SK-N-MC (cell line): Measurements from ENCODE around the gene TAAR6.
"Not testable (repeated sequence)": the region's sequence is repeated elsewhere in the genome, so short reads cannot be mapped to it uniquely, and the experiment has no call there.

Experiments
- DNase-seq: peaks from one replicate; pipeline ENCODE4 v3.0.0-alpha.2; 2011; ENCODE audit warnings: low read depth, low spot score
- H3K27ac ChIP-seq: fragments of 200-600 bp; sonication (generic); 2 replicates; pipeline ENCODE4 v1.5.1; 2016; ENCODE audit warnings: mixed run types
- H3K36me3 ChIP-seq: fragments of 200-600 bp; sonication (generic); 2 replicates; pipeline ENCODE4 v1.6.1; 2017; ENCODE audit warnings: antibody characterized with exemption, low read length, mixed read lengths; ENCODE audit not compliant: insufficient read depth
- H3K4me3 ChIP-seq: fragments of 200-600 bp; sonication (generic); 2 replicates; pipeline ENCODE4 v1.5.1; 2016
- H3K9ac ChIP-seq: fragments of 200-600 bp; sonication (generic); 2 replicates; pipeline ENCODE4 v1.8.0; 2017; ENCODE audit warnings: mixed run types, mixed read lengths; ENCODE audit not compliant: insufficient read length
- H3K9me3 ChIP-seq: fragments of 200-600 bp; sonication (generic); 2 replicates; pipeline ENCODE4 v1.6.1; 2017; ENCODE audit warnings: low read depth, mild to moderate bottlenecking, antibody characterized with exemption, low read length, moderate library complexity, mixed read lengths
- EZH2 ChIP-seq: fragments of 200-600 bp; sonication (generic); IDR thresholded peaks from one replicate; pipeline ENCODE4 v1.6.1; 2017; ENCODE audit warnings: antibody characterized with exemption
- FOXP2 ChIP-seq: optimal IDR thresholded peaks from 2 replicates; pipeline ENCODE3; 2011; ENCODE audit warnings: mild to moderate bottlenecking, moderate library complexity; ENCODE audit not compliant: insufficient read depth; ENCODE audit errors: extremely low read length, control extremely low read depth
- POLR2AphosphoS5 ChIP-seq: IDR thresholded peaks from 2 replicates; pipeline ENCODE4 v1.6.1; 2012; ENCODE audit warnings: mild to moderate bottlenecking, low read depth, low read length, borderline replicate concordance

Gene TAAR6

DNA sequence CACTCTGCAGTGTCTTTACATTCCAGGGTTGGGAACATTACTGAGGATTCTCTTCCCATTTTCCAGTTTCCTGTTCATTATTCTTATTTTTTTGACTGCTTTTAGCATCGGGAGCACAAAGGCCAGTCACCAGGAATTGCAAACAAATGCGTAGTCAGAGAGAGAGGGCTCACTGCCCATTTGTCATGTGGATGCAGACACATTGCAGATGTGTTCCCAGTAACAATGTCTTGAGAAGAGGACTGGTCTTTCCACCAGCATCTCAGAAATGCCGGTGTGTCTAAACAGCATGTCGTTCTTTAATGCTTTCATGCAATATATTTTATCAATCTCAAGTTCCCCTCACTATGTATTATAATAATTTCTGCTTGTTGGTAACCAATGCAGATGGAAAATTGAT lies 952 bp upstream of the TAAR6 start:
- Histone ChIP-seq H3K27ac (no peak overlapping the region), H3K9me3 (no peaks in the 10 kb centered on the region), H3K4me3 (no peak overlapping the region), H3K36me3 (no peaks in the 10 kb centered on the region), H3K9ac (no peak overlapping the region)
- no peak for DNase-seq
- TF ChIP-seq EZH2: no peak
- no peak for TF ChIP-seq POLR2AphosphoS5
- TF ChIP-seq FOXP2: no peak

GRCh38 chr6:132571774-132572173 lies 1.7 kb downstream of the TAAR6 start:
- Histone ChIP-seq H3K9me3 (no peaks in the 10 kb centered on the region), H3K9ac (no peak overlapping the region), H3K36me3 (no peaks in the 10 kb centered on the region), H3K27ac (no peak overlapping the region), H3K4me3 (no peak overlapping the region)
- no peak for TF ChIP-seq FOXP2
- no peak for TF ChIP-seq EZH2
- TF ChIP-seq POLR2AphosphoS5: no peak
- DNase-seq: no peak

DNA sequence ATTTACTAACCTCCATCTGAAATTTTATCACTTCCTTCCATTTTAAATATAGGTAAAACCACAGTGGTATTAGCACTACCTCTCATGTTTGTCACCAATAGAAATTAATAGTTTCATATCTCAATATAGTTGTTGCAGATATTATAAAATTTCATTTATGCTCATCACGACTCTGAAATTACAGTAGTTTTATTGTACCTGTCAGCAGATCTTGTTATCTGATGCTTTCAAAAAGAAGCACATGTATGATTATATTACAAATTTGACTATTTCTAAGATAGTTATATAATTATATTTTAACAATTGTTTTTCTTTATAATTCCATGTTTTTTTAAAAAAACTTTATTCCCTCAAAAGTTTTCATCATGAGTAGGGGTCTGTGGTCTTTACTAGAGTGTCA lies 14.6 kb downstream of the TAAR6 start:
- Histone ChIP-seq H3K9me3 (no peaks in the 10 kb centered on the region), H3K27ac (no peak overlapping the region), H3K4me3 (no peak overlapping the region), H3K36me3 (no peaks in the 10 kb centered on the region), H3K9ac (no peak overlapping the region)
- TF ChIP-seq POLR2AphosphoS5 (no peak), EZH2 (no peak), FOXP2 (no peak)
- DNase-seq: no peak

DNA sequence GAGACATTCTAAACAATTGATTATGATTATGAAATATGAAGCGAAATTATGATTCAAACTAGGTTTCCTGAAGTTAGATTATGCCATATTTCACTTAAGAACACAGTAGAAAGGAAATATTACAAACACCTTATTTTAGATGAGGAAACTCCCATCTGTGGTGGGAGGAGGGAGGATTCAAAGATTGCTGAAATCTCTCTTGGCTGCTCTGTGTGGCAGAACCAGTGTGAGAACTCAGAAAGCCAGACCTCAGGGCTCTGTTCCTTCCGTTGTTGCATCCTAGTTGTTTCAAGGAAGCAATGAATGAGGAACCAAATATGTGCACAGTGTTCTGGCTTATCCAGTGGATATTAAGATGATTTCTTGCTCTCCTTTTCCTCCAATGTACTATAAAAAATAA lies 17.3 kb downstream of the TAAR6 start:
- Histone ChIP-seq H3K9me3 (no peaks in the 10 kb centered on the region), H3K4me3 (no peak overlapping the region), H3K36me3 (no peaks in the 10 kb centered on the region), H3K27ac (no peak overlapping the region), H3K9ac (no peak overlapping the region)
- no peak for TF ChIP-seq EZH2
- TF ChIP-seq POLR2AphosphoS5: no peak
- no peak for TF ChIP-seq FOXP2
- DNase-seq: no peak

- no peak for DNase-seq
- Histone ChIP-seq H3K36me3 (no peaks in the 10 kb centered on the region), H3K27ac (no peak within 1 kb of the TSS), H3K4me3 (no peak within 1 kb of the TSS), H3K9ac (no peak within 1 kb of the TSS), H3K9me3 (no peaks in the 10 kb centered on the region)
- TF ChIP-seq EZH2 (no peak), FOXP2 (no peak), POLR2AphosphoS5 (no peak)
These were observed 19.3 kb downstream of the TAAR6 start, which contains the start of gene TAAR5 for GRCh38 chr6:132589454-132589853. TSS of gene TAAR5 (minus strand) at chr6:132589741. CDS start at chr6:132589686, 55 bp downstream.

- Histone ChIP-seq H3K27ac (no peak overlapping the region), H3K9ac (no peak overlapping the region), H3K9me3 (no peaks in the 10 kb centered on the region), H3K36me3 (no peaks in the 10 kb centered on the region), H3K4me3 (no peak overlapping the region)
- DNase-seq: no peak
- TF ChIP-seq FOXP2 (no peak), POLR2AphosphoS5 (no peak), EZH2 (no peak)
These were observed 20.2 kb downstream of the TAAR6 start for GRCh38 chr6:132590362-132590761.

- no peak for DNase-seq
- TF ChIP-seq FOXP2: no peak
- no peak for TF ChIP-seq POLR2AphosphoS5
- TF ChIP-seq EZH2: no peak
- no peak overlapping the region for H3K4me3 ChIP-seq
These were observed 22.7 kb downstream of the TAAR6 start for GRCh38 chr6:132592855-132593254.

GRCh38 chr6:132596201-132596600 lies 26.1 kb downstream of the TAAR6 start:
- Histone ChIP-seq H3K9ac (no peak overlapping the region), H3K27ac (no peak overlapping the region), H3K9me3 (no peaks in the 10 kb centered on the region), H3K36me3 (no peaks in the 10 kb centered on the region), H3K4me3 (no peak overlapping the region)
- TF ChIP-seq EZH2 (no peak), FOXP2 (no peak), POLR2AphosphoS5 (no peak)
- no peak for DNase-seq

More at GRCh38 chr6:132592855-132593254, 22.7 kb downstream of the TAAR6 start:
- no peak overlapping the region for H3K9ac ChIP-seq
- H3K36me3 ChIP-seq: no peaks in the 10 kb centered on the region
- H3K27ac ChIP-seq: no peak overlapping the region
- H3K9me3 ChIP-seq: no peaks in the 10 kb centered on the region

- DNase-seq: no peak
- TF ChIP-seq FOXP2: no peak
- TF ChIP-seq POLR2AphosphoS5: no peak
- TF ChIP-seq EZH2: no peak
- Histone ChIP-seq H3K9ac (no peak overlapping the region), H3K27ac (no peak overlapping the region), H3K9me3 (no peaks in the 10 kb centered on the region), H3K36me3 (no peaks in the 10 kb centered on the region), H3K4me3 (no peak overlapping the region)
These were observed 28.4 kb downstream of the TAAR6 start for GRCh38 chr6:132598473-132598872.

- H3K4me3 ChIP-seq, H3K36me3 ChIP-seq, H3K27ac ChIP-seq, H3K9ac ChIP-seq, H3K9me3 ChIP-seq, DNase-seq: not testable (repeated sequence)
These were observed 30.8 kb downstream of the TAAR6 start for GRCh38 chr6:132600900-132601299.
